Hepatocyte (in vitro differentiated cells): ENCODE measurements around the gene MOSMO. TPM values are rescaled to one million over a fixed set of nuclear protein-coding genes. Genes with fewer than 3 reads are reported as not detected.
"Not testable (repeated sequence)": the region's sequence is repeated elsewhere in the genome, so short reads cannot be mapped to it uniquely, and the experiment has no call there.

Experiments used
- DNase-seq: peaks from one replicate; pipeline ENCODE4 v3.0.0-alpha.2; 2016; ENCODE audit warnings: low spot score
- H2AFZ ChIP-seq: fragments of 200-600 bp; sonication (generic); 2 replicates; pipeline ENCODE4 v1.6.0; 2016; ENCODE audit warnings: antibody characterized with exemption, mild to moderate bottlenecking
- H3K27ac ChIP-seq: fragments of 200-600 bp; sonication (generic); 2 replicates; pipeline ENCODE4 v1.5.1; 2016; ENCODE audit warnings: mild to moderate bottlenecking
- H3K27me3 ChIP-seq: fragments of 200-600 bp; sonication (generic); 2 replicates; pipeline ENCODE4 v1.6.1; 2016
- H3K36me3 ChIP-seq: fragments of 200-600 bp; sonication (generic); replicated peaks from 2 replicates; pipeline ENCODE4 v1.5.1; 2016; ENCODE audit warnings: low read depth; ENCODE audit not compliant: insufficient read depth
- H3K4me1 ChIP-seq: fragments of 200-600 bp; sonication (generic); 2 replicates; pipeline ENCODE4 v1.5.1; 2016; ENCODE audit warnings: mild to moderate bottlenecking, moderate library complexity; ENCODE audit not compliant: insufficient read depth
- H3K4me2 ChIP-seq: fragments of 200-600 bp; sonication (generic); 2 replicates; pipeline ENCODE4 v1.6.0; 2016
- H3K4me3 ChIP-seq: fragments of 200-600 bp; sonication (generic); 2 replicates; pipeline ENCODE4 v1.5.1; 2016; ENCODE audit warnings: mild to moderate bottlenecking
- H3K79me2 ChIP-seq: fragments of 200-600 bp; sonication (generic); 2 replicates; pipeline ENCODE4 v1.6.0; 2017; ENCODE audit warnings: mild to moderate bottlenecking
- H3K9me2 ChIP-seq: fragments of 200-600 bp; sonication (generic); replicated peaks from 2 replicates; pipeline ENCODE4 v1.6.0; 2017; ENCODE audit warnings: mild to moderate bottlenecking; ENCODE audit not compliant: insufficient read depth
- H3K9me3 ChIP-seq: fragments of 200-600 bp; sonication (generic); 2 replicates; pipeline ENCODE4 v1.5.1; 2016; ENCODE audit warnings: low read depth, mild to moderate bottlenecking
- H4K20me1 ChIP-seq: fragments of 200-600 bp; sonication (generic); 2 replicates; pipeline ENCODE4 v1.6.0; 2016; ENCODE audit warnings: mild to moderate bottlenecking; ENCODE audit not compliant: insufficient read depth, poor library complexity, severe bottlenecking
- CTCF ChIP-seq: fragments of 200-600 bp; sonication (generic); IDR thresholded peaks from 2 replicates; pipeline ENCODE4 v1.5.1; 2016; ENCODE audit warnings: antibody characterized with exemption, mild to moderate bottlenecking; ENCODE audit not compliant: poor library complexity
- EZH2 ChIP-seq: fragments of 200-600 bp; sonication (generic); IDR thresholded peaks from 2 replicates; pipeline ENCODE4 v1.6.1; 2016; ENCODE audit warnings: antibody characterized with exemption, mild to moderate bottlenecking, borderline replicate concordance
- EZH2phosphoT487 ChIP-seq: fragments of 200-600 bp; sonication (generic); IDR thresholded peaks from one replicate; pipeline ENCODE4 v1.6.1; 2018; ENCODE audit warnings: antibody characterized with exemption, mild to moderate bottlenecking, low read depth, moderate library complexity; ENCODE audit not compliant: unreplicated experiment, severe bottlenecking
- WGBS: methylation state at CpG from one replicate; pipeline ENCODE4 v1.1.6; 2016; ENCODE audit warnings: low lambda C conversion rate; ENCODE audit errors: missing lambda C conversion rate; 5-methylcytosine and 5-hydroxymethylcytosine counted together
- polyA plus RNA-seq: library from polyadenylated mRNA; unstranded; fragments of >200 nt; fragmentation: Nextera tagmentation; extraction: Ambion mirVana; gene quantifications from 2 replicates; pipeline ENCODE4 v1.2.1, GENCODE V29; 2016
- total RNA-seq: library from RNA; depleted of rRNA; stranded (reverse); fragments of >200 nt; gene quantifications from 2 replicates; pipeline ENCODE4 v1.2.3, GENCODE V29; 2014

The MOSMO gene
- total and polyA plus RNA-seq, 2 experiments from 2014 or later, result 6.5 to 16.1 TPM

GRCh38 chr16:22109258-22109898 lies 101.5 kb downstream of the MOSMO start:
- 52% methylated on average over 4 of the region's 4 CpGs for WGBS
- Histone ChIP-seq H3K27ac (no peak overlapping the region), H3K79me2 (no peaks in the 10 kb centered on the region), H3K9me2 (no peaks in the 10 kb centered on the region), H3K9me3 (no peaks in the 10 kb centered on the region), H3K4me3 (no peak overlapping the region), H2AFZ (no peak overlapping the region), H3K36me3 (no peaks in the 10 kb centered on the region), H3K4me1 (no peaks in the 10 kb centered on the region), H3K27me3 (peaks cover 17% of the 10 kb centered on the region), H3K4me2 (no peak overlapping the region), H4K20me1 (no peaks in the 10 kb centered on the region)
- DNase-seq, result no peak
- no peak for TF ChIP-seq EZH2phosphoT487
- TF ChIP-seq EZH2, result no peak
- no peak for TF ChIP-seq CTCF

DNA sequence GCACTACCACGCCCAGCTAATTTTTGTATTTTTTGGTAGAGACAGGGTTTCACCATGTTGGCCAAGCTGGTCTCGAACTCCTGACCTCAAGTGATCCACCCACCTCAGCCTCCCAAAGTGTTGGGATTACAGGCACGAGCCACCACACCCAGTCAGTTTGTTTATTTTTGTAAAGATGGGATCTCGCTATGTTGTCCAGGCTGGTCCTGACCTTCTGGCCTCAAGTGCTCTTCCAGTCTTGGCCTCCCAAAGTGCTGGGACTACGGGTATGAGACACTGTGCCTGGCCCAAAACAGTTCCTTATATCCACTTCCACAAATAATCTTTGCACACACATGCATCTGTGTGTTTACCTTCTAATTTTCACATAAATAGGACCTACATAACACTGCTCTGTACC lies 103.7 kb downstream of the MOSMO start:
- not testable (repeated sequence) for H3K4me1 ChIP-seq, H3K79me2 ChIP-seq, H3K4me3 ChIP-seq, H3K4me2 ChIP-seq, H3K9me2 ChIP-seq, H3K9me3 ChIP-seq, H3K27ac ChIP-seq, DNase-seq, H4K20me1 ChIP-seq, H3K36me3 ChIP-seq, H2AFZ ChIP-seq
- 86% methylated on average over 5 of the region's 5 CpGs for WGBS
- H3K27me3 ChIP-seq, result peaks cover 17% of the 10 kb centered on the region

GRCh38 chr16:22116095-22116700 lies 108.3 kb downstream of the MOSMO start:
- no peak for DNase-seq
- 85% methylated on average over 2 of the region's 2 CpGs for WGBS

DNA sequence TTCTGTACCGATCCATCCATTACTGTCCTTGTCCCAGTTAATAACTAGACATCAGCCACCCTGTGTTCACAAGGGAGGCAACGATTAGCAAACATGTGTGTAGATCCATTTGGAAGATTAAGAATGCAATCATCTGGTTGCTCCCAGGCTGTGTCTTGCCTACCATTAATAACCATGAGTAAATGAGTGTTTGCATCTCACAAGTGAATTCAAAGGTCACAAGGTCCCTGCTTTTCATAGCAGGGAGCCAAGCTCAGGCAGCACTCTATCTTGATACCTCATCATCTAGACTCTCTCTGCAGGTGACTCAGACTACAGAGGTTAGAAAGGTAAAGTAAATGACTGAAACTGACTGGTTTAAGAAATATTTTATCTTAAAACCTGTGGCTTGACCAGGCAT lies 109.7 kb downstream of the MOSMO start:
- Histone ChIP-seq H3K79me2 (no peaks in the 10 kb centered on the region), H3K9me2 (no peaks in the 10 kb centered on the region), H3K27me3 (no peaks in the 10 kb centered on the region), H3K4me2 (no peak overlapping the region), H3K4me1 (no peaks in the 10 kb centered on the region), H3K4me3 (no peak overlapping the region), H4K20me1 (no peaks in the 10 kb centered on the region), H3K27ac (no peak overlapping the region), H2AFZ (no peak overlapping the region), H3K36me3 (no peaks in the 10 kb centered on the region), H3K9me3 (no peaks in the 10 kb centered on the region)
- no peak for TF ChIP-seq CTCF
- WGBS, result 77% methylated on average over 2 of the region's 2 CpGs
- peak; percentile 17 for DNase-seq

More at GRCh38 chr16:22116095-22116700, 108.3 kb downstream of the MOSMO start:
- Histone ChIP-seq H3K9me3 (no peaks in the 10 kb centered on the region), H3K4me3 (no peak overlapping the region), H3K27ac (no peak overlapping the region), H3K27me3 (no peaks in the 10 kb centered on the region), H3K4me2 (no peak overlapping the region), H4K20me1 (no peaks in the 10 kb centered on the region), H2AFZ (no peak overlapping the region), H3K4me1 (no peaks in the 10 kb centered on the region), H3K36me3 (no peaks in the 10 kb centered on the region), H3K79me2 (no peaks in the 10 kb centered on the region), H3K9me2 (no peaks in the 10 kb centered on the region)
- no peak for TF ChIP-seq EZH2phosphoT487
